Erythroblast (primary cell): Measurements from ENCODE around the gene NKX1-2.

Experiments
- GATA1 ChIP-seq: IDR thresholded peaks from 2 replicates; pipeline ENCODE4 v1.6.1; 2011; ENCODE audit warnings: low read depth, mild to moderate bottlenecking, control low read depth, low read length, moderate library complexity
- POLR2A ChIP-seq: IDR thresholded peaks from 2 replicates; pipeline ENCODE4 v1.6.1; 2011; ENCODE audit warnings: mild to moderate bottlenecking, low read length

GRCh38 chr10:124425227-124425962 lies 24.4 kb downstream of the NKX1-2 start:
- TF ChIP-seq POLR2A (no peak), GATA1 (no peak)
